ENCODE results near the gene FGF5. TPM values are rescaled to one million over a fixed set of nuclear protein-coding genes. Genes with fewer than 3 reads are reported as not detected.

FGF5 gene
- total RNA-seq, 1 donor from 2014 or later: not detected

DNA sequence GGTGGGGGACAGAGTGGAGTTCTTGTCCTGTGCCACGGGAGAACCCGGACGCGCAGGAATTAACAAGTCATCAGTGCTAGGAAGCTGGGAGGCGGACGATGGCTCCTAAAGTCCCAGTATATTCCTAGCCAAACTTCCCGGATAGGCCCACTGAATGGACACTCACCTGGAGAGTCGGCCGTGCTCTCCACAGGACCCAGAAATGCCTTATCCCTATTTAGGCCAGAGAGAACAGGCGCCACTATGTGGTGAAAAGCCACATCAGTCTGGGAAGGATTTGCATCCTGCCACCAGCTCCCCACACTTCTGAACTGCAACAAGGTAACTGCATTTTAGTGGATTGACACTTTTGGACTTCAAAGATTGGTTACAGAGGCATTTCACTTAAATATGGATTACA lies 70.1 kb downstream of the FGF5 start:
- intact Hi-C loops (cut with DNase I): no loop called here
- TF ChIP-seq POLR2A (IDR thresholded peaks at IDR 0.05) (no peak), POLR2AphosphoS5 (IDR thresholded peaks at IDR 0.05; ENCODE audit: insufficient read depth in 1 of 2, low read depth in 1 of 2) (no peak)
- TF ChIP-seq, protein P1, sequence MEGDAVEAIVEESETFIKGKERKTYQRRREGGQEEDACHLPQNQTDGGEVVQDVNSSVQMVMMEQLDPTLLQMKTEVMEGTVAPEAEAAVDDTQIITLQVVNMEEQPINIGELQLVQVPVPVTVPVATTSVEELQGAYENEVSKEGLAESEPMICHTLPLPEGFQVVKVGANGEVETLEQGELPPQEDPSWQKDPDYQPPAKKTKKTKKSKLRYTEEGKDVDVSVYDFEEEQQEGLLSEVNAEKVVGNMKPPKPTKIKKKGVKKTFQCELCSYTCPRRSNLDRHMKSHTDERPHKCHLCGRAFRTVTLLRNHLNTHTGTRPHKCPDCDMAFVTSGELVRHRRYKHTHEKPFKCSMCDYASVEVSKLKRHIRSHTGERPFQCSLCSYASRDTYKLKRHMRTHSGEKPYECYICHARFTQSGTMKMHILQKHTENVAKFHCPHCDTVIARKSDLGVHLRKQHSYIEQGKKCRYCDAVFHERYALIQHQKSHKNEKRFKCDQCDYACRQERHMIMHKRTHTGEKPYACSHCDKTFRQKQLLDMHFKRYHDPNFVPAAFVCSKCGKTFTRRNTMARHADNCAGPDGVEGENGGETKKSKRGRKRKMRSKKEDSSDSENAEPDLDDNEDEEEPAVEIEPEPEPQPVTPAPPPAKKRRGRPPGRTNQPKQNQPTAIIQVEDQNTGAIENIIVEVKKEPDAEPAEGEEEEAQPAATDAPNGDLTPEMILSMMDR (IDR thresholded peaks at IDR 0.05): no peak
- H3K4me3 ChIP-seq: peak overlapping the region in 1 of 2 donors; percentile 51
- DNase-seq (ENCODE audit: extremely low spot score in 2 of 2): no peak
- no peaks in the 10 kb centered on the region for H3K36me3 ChIP-seq
- H3K4me1 ChIP-seq: peaks cover 11% of the 10 kb centered on the region
- H3K27ac ChIP-seq: no peak overlapping the region
- H3K27me3 ChIP-seq: no peaks in the 10 kb centered on the region
- no peaks in the 10 kb centered on the region for H3K9me3 ChIP-seq

- Histone ChIP-seq H3K27me3 (no peaks in the 10 kb centered on the region), H3K4me3 (no peak overlapping the region), H3K27ac (no peak overlapping the region), H3K36me3 (no peaks in the 10 kb centered on the region), H3K9me3 (no peaks in the 10 kb centered on the region), H3K4me1 (peaks cover 11% of the 10 kb centered on the region)
- TF ChIP-seq, protein P1 (IDR thresholded peaks at IDR 0.05): no peak
- TF ChIP-seq POLR2AphosphoS5 (IDR thresholded peaks at IDR 0.05; ENCODE audit: insufficient read depth in 1 of 2, low read depth in 1 of 2): no peak
- DNase-seq (ENCODE audit: extremely low spot score in 2 of 2): no peak
- intact Hi-C loops (cut with DNase I): no loop called here
Measured at GRCh38 chr4:80340036-80340435, 73.6 kb downstream of the FGF5 start.

Other genes starting within 250 kb of the FGF5 start
- 64.6 TPM for gene ANTXR2, start 193.4 kb upstream of the FGF5 start, total RNA-seq
- 15.0 TPM for gene PRDM8, start 69.2 kb upstream of the FGF5 start, total RNA-seq
- gene CFAP299, start 69.1 kb downstream of the FGF5 start, total RNA-seq: not detected